A549 (cell line): Measurements from ENCODE around the gene ZNF790.

Experiments
- HOXB5 ChIP-seq: fragments of 250-450 bp; sonication (Bioruptor Pico); IDR thresholded peaks from 2 replicates; pipeline ENCODE4 v1.5.0; 2020; ENCODE audit warnings: mild to moderate bottlenecking, moderate library complexity
- MAZ ChIP-seq: fragments of 150-350 bp; IDR thresholded peaks from 2 replicates; pipeline ENCODE4 v1.6.1; 2014; ENCODE audit warnings: antibody characterized with exemption, low read depth, low read length, borderline replicate concordance
- TF ChIP-seq, protein P1 (sequence below): fragments of >200 bp; sonication (Bioruptor Twin); formaldehyde crosslinking; IDR thresholded peaks from 3 replicates; pipeline ENCODE4 v1.5.1; 2016

DNA sequence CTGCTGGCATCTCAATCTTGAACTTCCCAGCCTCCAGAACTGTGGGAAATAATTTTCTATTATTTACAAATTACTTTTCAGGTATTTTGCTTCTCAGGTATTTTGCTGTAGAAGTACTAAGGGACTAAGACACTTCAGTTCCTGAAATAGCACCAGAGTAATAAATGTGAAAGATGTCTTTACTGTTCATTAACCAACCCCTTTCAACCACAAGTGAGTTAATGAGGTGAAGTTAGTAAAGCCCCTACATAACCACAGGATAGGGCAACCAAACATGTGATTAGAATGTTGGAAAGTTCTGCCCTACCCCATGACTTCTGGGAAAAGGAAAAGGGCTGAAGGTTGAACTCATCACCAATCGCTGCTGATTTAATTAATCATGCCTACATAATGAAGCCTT lies 9.8 kb upstream of the ZNF790 start:
- TF ChIP-seq MAZ, result no peak
- no peak for TF ChIP-seq HOXB5 (CRISPR knock-in tag)
- TF ChIP-seq, protein P1, sequence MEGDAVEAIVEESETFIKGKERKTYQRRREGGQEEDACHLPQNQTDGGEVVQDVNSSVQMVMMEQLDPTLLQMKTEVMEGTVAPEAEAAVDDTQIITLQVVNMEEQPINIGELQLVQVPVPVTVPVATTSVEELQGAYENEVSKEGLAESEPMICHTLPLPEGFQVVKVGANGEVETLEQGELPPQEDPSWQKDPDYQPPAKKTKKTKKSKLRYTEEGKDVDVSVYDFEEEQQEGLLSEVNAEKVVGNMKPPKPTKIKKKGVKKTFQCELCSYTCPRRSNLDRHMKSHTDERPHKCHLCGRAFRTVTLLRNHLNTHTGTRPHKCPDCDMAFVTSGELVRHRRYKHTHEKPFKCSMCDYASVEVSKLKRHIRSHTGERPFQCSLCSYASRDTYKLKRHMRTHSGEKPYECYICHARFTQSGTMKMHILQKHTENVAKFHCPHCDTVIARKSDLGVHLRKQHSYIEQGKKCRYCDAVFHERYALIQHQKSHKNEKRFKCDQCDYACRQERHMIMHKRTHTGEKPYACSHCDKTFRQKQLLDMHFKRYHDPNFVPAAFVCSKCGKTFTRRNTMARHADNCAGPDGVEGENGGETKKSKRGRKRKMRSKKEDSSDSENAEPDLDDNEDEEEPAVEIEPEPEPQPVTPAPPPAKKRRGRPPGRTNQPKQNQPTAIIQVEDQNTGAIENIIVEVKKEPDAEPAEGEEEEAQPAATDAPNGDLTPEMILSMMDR, result no peak
